Sigmoid colon (tissue), 7 donors: ENCODE data around the gene NAP1L2. TPM values are rescaled to one million over a fixed set of nuclear protein-coding genes. Genes with fewer than 3 reads are reported as not detected.
A peak's percentile ranks its signal among the peaks of the same experiment; 100 is the strongest.
"Not testable (repeated sequence)": the region's sequence is repeated elsewhere in the genome, so short reads cannot be mapped to it uniquely, and the experiment has no call there.

ENCODE experiments used
- DNase-seq: peaks from one replicate; pipeline ENCODE4 v3.0.0-alpha.2; 2019
- H3K27ac ChIP-seq, 4 donors: fragments of 200-600 bp; sonication (generic); one replicate each; pipeline ENCODE4 v1.5.1; 2016 to 2019; ENCODE audit warnings: mild to moderate bottlenecking in 1 of 4
- H3K27me3 ChIP-seq, 3 donors: fragments of 200-600 bp; sonication (generic); one replicate each; pipeline ENCODE4 v1.5.1; 2019; ENCODE audit warnings: mild to moderate bottlenecking in 1 of 3
- H3K36me3 ChIP-seq, 4 donors: fragments of 200-600 bp; sonication (generic); one replicate each; pipeline ENCODE4 v1.5.1; 2016 to 2019
- H3K4me1 ChIP-seq, 4 donors: fragments of 200-600 bp; sonication (generic); one replicate each; pipeline ENCODE4 v1.5.1; 2017 to 2019
- H3K4me3 ChIP-seq, 4 donors: fragments of 200-600 bp; sonication (generic); one replicate each; pipeline ENCODE4 v1.5.1; 2017 to 2019; ENCODE audit warnings: mild to moderate bottlenecking in 2 of 4, moderate library complexity in 1 of 4
- H3K9me3 ChIP-seq, 4 donors: fragments of 200-600 bp in 3 of 4; sonication (generic) in 3 of 4; one replicate each; pipeline versions ENCODE4 v1.5.1 to v1.6.1; 2013 to 2019
- CTCF ChIP-seq, 4 experiments: fragments of 450-650 bp in 3 of 4; fragments of 200-600 bp in 1 of 4; IDR thresholded peaks; one replicate each; pipeline ENCODE4 v1.5.1; 2016 to 2019; ENCODE audit warnings: antibody characterized with exemption in 4 of 4, mild to moderate bottlenecking in 3 of 4, moderate library complexity in 2 of 4
- EP300 ChIP-seq, 4 donors: sonication (generic); formaldehyde crosslinking; IDR thresholded peaks; one replicate each; pipeline ENCODE4 v1.6.1; 2017; ENCODE audit warnings: antibody characterized with exemption in 4 of 4
- POLR2A ChIP-seq, 2 donors: fragments of 450-650 bp; IDR thresholded peaks; one replicate each; pipeline ENCODE4 v1.6.1; 2016; ENCODE audit warnings: antibody characterized with exemption in 2 of 2, mild to moderate bottlenecking in 2 of 2, moderate library complexity in 2 of 2
- POLR2AphosphoS5 ChIP-seq, 4 donors: sonication (generic); formaldehyde crosslinking; IDR thresholded peaks; one replicate each; pipeline ENCODE4 v1.6.1; 2017; ENCODE audit warnings: antibody characterized with exemption in 4 of 4
- WGBS, 2 donors: extraction: QIAGEN DNeasy Blood & Tissue Kit; methylation state at CpG; one replicate each; pipeline ENCODE4 v1.1.7; 2013; 5-methylcytosine and 5-hydroxymethylcytosine counted together
- intact Hi-C: fragments of 100-400 bp; cut with DNase I; formaldehyde crosslinking; loops from one replicate; pipeline ENCODE4 v1.15.1; 2023
- polyA plus RNA-seq, 3 donors: library from polyadenylated mRNA; stranded (reverse); fragments of 200-250 nt; gene quantifications; one replicate each; pipeline ENCODE4 v1.2.3, GENCODE V29; 2013
- total RNA-seq, 4 donors: library from RNA; depleted of rRNA; stranded (reverse); fragments of >200 nt; gene quantifications; one replicate each; pipeline ENCODE4 v1.1.0, GENCODE V29; 2016
- donor health status: healthy with polysubstance abuse.
- donor health status: Bipolar disorder and iron deficiency.
- donor health status: healthy.

Gene NAP1L2
- total and polyA plus RNA-seq, 7 donors: 0.92 to 7.5 (median 5.5) TPM

GRCh38 chrX:73215246-73215645 is 595 bp upstream of the NAP1L2 start:
- intact Hi-C loops: no loop called here
- H3K27ac ChIP-seq: peak overlapping the region; percentile 70 to 79 (median 74)
- H3K9me3 ChIP-seq: peaks cover 0 to 5% (median 0%) of the 10 kb centered on the region in 4 donors
- peak overlapping the region; percentile 49 to 57 (median 56) for H3K4me3 ChIP-seq
- TF ChIP-seq CTCF (IDR thresholded peaks at IDR 0.05) (no peak), POLR2A (IDR thresholded peaks at IDR 0.05) (no peak), EP300 (IDR thresholded peaks at IDR 0.05) (no peak), POLR2AphosphoS5 (IDR thresholded peaks at IDR 0.05) (no peak)
- no peak for DNase-seq
- no peaks in the 10 kb centered on the region for H3K36me3 ChIP-seq
- H3K4me1 ChIP-seq: no peaks in the 10 kb centered on the region
- H3K27me3 ChIP-seq: no peaks in the 10 kb centered on the region
- WGBS, 2 donors: 11 to 16% methylated on average over 8 of the region's 8 CpGs

GRCh38 chrX:73213734-73214425 is 771 bp downstream of the NAP1L2 start:
- peak overlapping the region; percentile 70 to 79 (median 74) for H3K27ac ChIP-seq
- no peaks in the 10 kb centered on the region for H3K27me3 ChIP-seq
- intact Hi-C loops: no loop called here
- TF ChIP-seq EP300 (IDR thresholded peaks at IDR 0.05) (no peak), POLR2A (IDR thresholded peaks at IDR 0.05) (no peak), CTCF (IDR thresholded peaks at IDR 0.05) (no peak), POLR2AphosphoS5 (IDR thresholded peaks at IDR 0.05) (no peak)
- no peak for DNase-seq
- H3K4me3 ChIP-seq: peak overlapping the region; percentile 49 to 57 (median 56)
- no peaks in the 10 kb centered on the region for H3K9me3 ChIP-seq
- H3K36me3 ChIP-seq: no peaks in the 10 kb centered on the region
- H3K4me1 ChIP-seq: no peaks in the 10 kb centered on the region
- WGBS, 2 donors: 6% methylated on average over 18 of the region's 18 CpGs

- DNase-seq: no peak
- 85 to 87% methylated on average over 2 of the region's 2 CpGs for WGBS, 2 donors
- Histone ChIP-seq H3K27me3 (no peaks in the 10 kb centered on the region), H3K27ac (no peak overlapping the region), H3K9me3 (no peaks in the 10 kb centered on the region), H3K36me3 (no peaks in the 10 kb centered on the region), H3K4me1 (no peaks in the 10 kb centered on the region), H3K4me3 (no peak overlapping the region)
- intact Hi-C loops: no loop called here
- TF ChIP-seq POLR2A (IDR thresholded peaks at IDR 0.05) (no peak), EP300 (IDR thresholded peaks at IDR 0.05) (no peak), POLR2AphosphoS5 (IDR thresholded peaks at IDR 0.05) (no peak), CTCF (IDR thresholded peaks at IDR 0.05) (no peak)
Observed at GRCh38 chrX:73206366-73206765, 8.3 kb downstream of the NAP1L2 start.

GRCh38 chrX:73182502-73183114 is 32.0 kb downstream of the NAP1L2 start:
- peaks cover 0 to 3% (median 0%) of the 10 kb centered on the region in 4 donors for H3K9me3 ChIP-seq
- WGBS, 2 donors: 87 to 93% methylated on average over 6 of the region's 6 CpGs
- TF ChIP-seq CTCF (IDR thresholded peaks at IDR 0.05) (no peak), EP300 (IDR thresholded peaks at IDR 0.05) (no peak), POLR2A (IDR thresholded peaks at IDR 0.05) (no peak), POLR2AphosphoS5 (IDR thresholded peaks at IDR 0.05) (no peak)
- no peaks in the 10 kb centered on the region for H3K4me1 ChIP-seq
- no peaks in the 10 kb centered on the region for H3K27me3 ChIP-seq
- DNase-seq: no peak
- H3K27ac ChIP-seq: no peak overlapping the region
- intact Hi-C loops: no loop called here
- H3K36me3 ChIP-seq: no peaks in the 10 kb centered on the region
- H3K4me3 ChIP-seq: no peak overlapping the region

- DNase-seq, H3K9me3 ChIP-seq, H3K27me3 ChIP-seq, intact Hi-C loops, H3K36me3 ChIP-seq, H3K4me1 ChIP-seq, H3K27ac ChIP-seq, H3K4me3 ChIP-seq: not testable (repeated sequence)
- 85 to 98% methylated on average over 1 of the region's 1 CpG for WGBS, 2 donors
Observed at GRCh38 chrX:73168945-73169344, 45.7 kb downstream of the NAP1L2 start.

Other genes with a start within 250 kb of the NAP1L2 start
- gene PABPC1L2B, start 211.9 kb downstream of the NAP1L2 start, total RNA-seq: not detected
- gene PABPC1L2B, start 211.9 kb downstream of the NAP1L2 start, polyA plus RNA-seq: under 1 TPM in 1 of 3 donors, not detected in 2; 0.03 TPM
- not detected for gene PABPC1L2A, start 135.3 kb downstream of the NAP1L2 start, total RNA-seq
- not detected for gene PABPC1L2A, start 135.3 kb downstream of the NAP1L2 start, polyA plus RNA-seq
- gene CDX4, start 232.2 kb upstream of the NAP1L2 start, total RNA-seq: not detected
- gene CDX4, start 232.2 kb upstream of the NAP1L2 start, polyA plus RNA-seq: not detected